ENCODE data around the gene CCR5AS.
A peak's percentile ranks its signal among the peaks of the same experiment; 100 is the strongest.

Gene CCR5AS

GRCh38 chr3:46410669-46411068, 3.8 kb upstream of the CCR5AS start:
- no peaks in the 10 kb centered on the region for H3K4me1 ChIP-seq
- no peak for DNase-seq
- WGBS, 2 donors, result 87 to 88% methylated on average over 2 of the region's 2 CpGs
- intact Hi-C loops (cut with DNase I; ENCODE audit: low total_unique reads), result no loop called here
- H3K27me3 ChIP-seq, result no peaks in the 10 kb centered on the region
- H3K27ac ChIP-seq, result no peak overlapping the region
- no peak overlapping the region for H3K4me3 ChIP-seq
- H3K36me3 ChIP-seq (ENCODE audit: low read depth, missing control alignments), result no peaks in the 10 kb centered on the region
- H3K9me3 ChIP-seq, result no peaks in the 10 kb centered on the region
- TF ChIP-seq POLR2A (IDR thresholded peaks at IDR 0.05) (no peak), CTCF (IDR thresholded peaks at IDR 0.05) (no peak)

GRCh38 chr3:46409739-46410489, 3.0 kb upstream of the CCR5AS start:
- no peaks in the 10 kb centered on the region for H3K36me3 ChIP-seq (ENCODE audit: low read depth, missing control alignments)
- intact Hi-C loops (cut with DNase I; ENCODE audit: low total_unique reads), result no loop called here
- H3K27ac ChIP-seq, result no peak overlapping the region
- no peaks in the 10 kb centered on the region for H3K4me1 ChIP-seq
- H3K27me3 ChIP-seq, result no peaks in the 10 kb centered on the region
- no peaks in the 10 kb centered on the region for H3K9me3 ChIP-seq
- 86 to 91% methylated on average over 7 to 9 of the region's 9 CpGs for WGBS, 2 donors
- no peak overlapping the region for H3K4me3 ChIP-seq
- no peak for DNase-seq
- no peak for TF ChIP-seq POLR2A (IDR thresholded peaks at IDR 0.05)
- TF ChIP-seq CTCF (IDR thresholded peaks at IDR 0.05), result no peak

- intact Hi-C loops (cut with DNase I; ENCODE audit: low total_unique reads), result no loop called here
- no peak overlapping the region for H3K27ac ChIP-seq
- H3K36me3 ChIP-seq (ENCODE audit: low read depth, missing control alignments), result no peaks in the 10 kb centered on the region
- no peak for DNase-seq
- no peak overlapping the region for H3K4me3 ChIP-seq
- TF ChIP-seq CTCF (IDR thresholded peaks at IDR 0.05), result no peak
- TF ChIP-seq POLR2A (IDR thresholded peaks at IDR 0.05), result no peak
- H3K4me1 ChIP-seq, result no peaks in the 10 kb centered on the region
- no peaks in the 10 kb centered on the region for H3K9me3 ChIP-seq
- no peaks in the 10 kb centered on the region for H3K27me3 ChIP-seq
- 85 to 93% methylated on average over 7 of the region's 7 CpGs for WGBS, 2 donors
These were observed 2.0 kb upstream of the CCR5AS start for GRCh38 chr3:46408853-46409252.

GRCh38 chr3:46407970-46408369, 1.1 kb upstream of the CCR5AS start:
- no peaks in the 10 kb centered on the region for H3K27me3 ChIP-seq
- intact Hi-C loops (cut with DNase I; ENCODE audit: low total_unique reads), result no loop called here
- H3K36me3 ChIP-seq (ENCODE audit: low read depth, missing control alignments), result no peaks in the 10 kb centered on the region
- H3K27ac ChIP-seq, result peak overlapping the region in 1 of 2 donors; percentile 45
- TF ChIP-seq POLR2A (IDR thresholded peaks at IDR 0.05), result no peak
- no peak for TF ChIP-seq CTCF (IDR thresholded peaks at IDR 0.05)
- DNase-seq, result no peak
- no peak overlapping the region for H3K4me3 ChIP-seq
- no peaks in the 10 kb centered on the region for H3K9me3 ChIP-seq
- WGBS, 2 donors, result 72 to 83% methylated on average over 7 of the region's 7 CpGs
- no peaks in the 10 kb centered on the region for H3K4me1 ChIP-seq

- H3K4me1 ChIP-seq, result no peaks in the 10 kb centered on the region
- no peak overlapping the region for H3K4me3 ChIP-seq
- H3K36me3 ChIP-seq (ENCODE audit: low read depth, missing control alignments), result no peaks in the 10 kb centered on the region
- peak overlapping the region; percentile 53 to 74 for H3K27ac ChIP-seq
- 69 to 78% methylated on average over 4 of the region's 4 CpGs for WGBS, 2 donors
- intact Hi-C loops (cut with DNase I; ENCODE audit: low total_unique reads), result no loop called here
- no peaks in the 10 kb centered on the region for H3K27me3 ChIP-seq
- H3K9me3 ChIP-seq, result no peaks in the 10 kb centered on the region
- DNase-seq, result peak; percentile 24
- TF ChIP-seq POLR2A (IDR thresholded peaks at IDR 0.05) (no peak), CTCF (IDR thresholded peaks at IDR 0.05) (no peak)
These were observed 451 bp downstream of the CCR5AS start for GRCh38 chr3:46406443-46406787.

All from testis (tissue), 2 donors.